Panc1 (cell line): ENCODE measurements around the gene ORM2.

Experiments used
- POLR2AphosphoS5 ChIP-seq: IDR thresholded peaks from 2 replicates; pipeline ENCODE4 v1.6.1; 2012; ENCODE audit warnings: mild to moderate bottlenecking, low read depth, low read length, moderate library complexity
- SIN3A ChIP-seq: IDR thresholded peaks from 2 replicates; pipeline ENCODE4 v1.6.1; 2012; ENCODE audit warnings: low read depth, mild to moderate bottlenecking, low read length, moderate library complexity, borderline replicate concordance; ENCODE audit not compliant: insufficient read depth
- TCF7L2 ChIP-seq: IDR thresholded peaks from 2 replicates; pipeline ENCODE4 v1.6.1; 2011; ENCODE audit warnings: mild to moderate bottlenecking, low read depth, low read length, inconsistent platforms
- TF ChIP-seq, protein P1 (sequence below): fragments of 450-650 bp; IDR thresholded peaks from 2 replicates; pipeline ENCODE4 v1.5.1; 2017; ENCODE audit warnings: mild to moderate bottlenecking
- TF ChIP-seq, protein P2 (sequence below), 2 experiments: IDR thresholded peaks; 2 replicates each; pipeline ENCODE4 v1.6.1; 2011 to 2012; ENCODE audit warnings: low read depth in 2 of 2, control low read depth in 1 of 2, low read length in 1 of 2, mild to moderate bottlenecking in 1 of 2, moderate library complexity in 1 of 2; ENCODE audit not compliant: insufficient read depth in 1 of 2

- TF ChIP-seq POLR2AphosphoS5: no peak
- TF ChIP-seq SIN3A: no peak
- TF ChIP-seq, protein P1, sequence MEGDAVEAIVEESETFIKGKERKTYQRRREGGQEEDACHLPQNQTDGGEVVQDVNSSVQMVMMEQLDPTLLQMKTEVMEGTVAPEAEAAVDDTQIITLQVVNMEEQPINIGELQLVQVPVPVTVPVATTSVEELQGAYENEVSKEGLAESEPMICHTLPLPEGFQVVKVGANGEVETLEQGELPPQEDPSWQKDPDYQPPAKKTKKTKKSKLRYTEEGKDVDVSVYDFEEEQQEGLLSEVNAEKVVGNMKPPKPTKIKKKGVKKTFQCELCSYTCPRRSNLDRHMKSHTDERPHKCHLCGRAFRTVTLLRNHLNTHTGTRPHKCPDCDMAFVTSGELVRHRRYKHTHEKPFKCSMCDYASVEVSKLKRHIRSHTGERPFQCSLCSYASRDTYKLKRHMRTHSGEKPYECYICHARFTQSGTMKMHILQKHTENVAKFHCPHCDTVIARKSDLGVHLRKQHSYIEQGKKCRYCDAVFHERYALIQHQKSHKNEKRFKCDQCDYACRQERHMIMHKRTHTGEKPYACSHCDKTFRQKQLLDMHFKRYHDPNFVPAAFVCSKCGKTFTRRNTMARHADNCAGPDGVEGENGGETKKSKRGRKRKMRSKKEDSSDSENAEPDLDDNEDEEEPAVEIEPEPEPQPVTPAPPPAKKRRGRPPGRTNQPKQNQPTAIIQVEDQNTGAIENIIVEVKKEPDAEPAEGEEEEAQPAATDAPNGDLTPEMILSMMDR: no peak
- TF ChIP-seq, protein P2, sequence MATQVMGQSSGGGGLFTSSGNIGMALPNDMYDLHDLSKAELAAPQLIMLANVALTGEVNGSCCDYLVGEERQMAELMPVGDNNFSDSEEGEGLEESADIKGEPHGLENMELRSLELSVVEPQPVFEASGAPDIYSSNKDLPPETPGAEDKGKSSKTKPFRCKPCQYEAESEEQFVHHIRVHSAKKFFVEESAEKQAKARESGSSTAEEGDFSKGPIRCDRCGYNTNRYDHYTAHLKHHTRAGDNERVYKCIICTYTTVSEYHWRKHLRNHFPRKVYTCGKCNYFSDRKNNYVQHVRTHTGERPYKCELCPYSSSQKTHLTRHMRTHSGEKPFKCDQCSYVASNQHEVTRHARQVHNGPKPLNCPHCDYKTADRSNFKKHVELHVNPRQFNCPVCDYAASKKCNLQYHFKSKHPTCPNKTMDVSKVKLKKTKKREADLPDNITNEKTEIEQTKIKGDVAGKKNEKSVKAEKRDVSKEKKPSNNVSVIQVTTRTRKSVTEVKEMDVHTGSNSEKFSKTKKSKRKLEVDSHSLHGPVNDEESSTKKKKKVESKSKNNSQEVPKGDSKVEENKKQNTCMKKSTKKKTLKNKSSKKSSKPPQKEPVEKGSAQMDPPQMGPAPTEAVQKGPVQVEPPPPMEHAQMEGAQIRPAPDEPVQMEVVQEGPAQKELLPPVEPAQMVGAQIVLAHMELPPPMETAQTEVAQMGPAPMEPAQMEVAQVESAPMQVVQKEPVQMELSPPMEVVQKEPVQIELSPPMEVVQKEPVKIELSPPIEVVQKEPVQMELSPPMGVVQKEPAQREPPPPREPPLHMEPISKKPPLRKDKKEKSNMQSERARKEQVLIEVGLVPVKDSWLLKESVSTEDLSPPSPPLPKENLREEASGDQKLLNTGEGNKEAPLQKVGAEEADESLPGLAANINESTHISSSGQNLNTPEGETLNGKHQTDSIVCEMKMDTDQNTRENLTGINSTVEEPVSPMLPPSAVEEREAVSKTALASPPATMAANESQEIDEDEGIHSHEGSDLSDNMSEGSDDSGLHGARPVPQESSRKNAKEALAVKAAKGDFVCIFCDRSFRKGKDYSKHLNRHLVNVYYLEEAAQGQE (IDR thresholded peaks at IDR 0.05; ENCODE audit: insufficient read depth in 1 of 2, low read depth in 2 of 2, low read length in 1 of 2): no peak
- TF ChIP-seq TCF7L2: no peak
Measured at GRCh38 chr9:114308361-114308950, 21.2 kb upstream of the ORM2 start.
